GM23338 (cell line): ENCODE data around the gene FBXO17. TPM values are rescaled to one million over a fixed set of nuclear protein-coding genes. Genes with fewer than 3 reads are reported as not detected.

Experiments used
- ATAC-seq: fragments of 200-7000 bp; cut with Tn5 transposase; 3 replicates; pipeline ENCODE4 v1.9.1; 2020
- DNase-seq: peaks from one replicate; pipeline ENCODE4 v3.0.0-alpha.2; 2015; ENCODE audit warnings: low spot score
- H2AFZ ChIP-seq: fragments of 200-600 bp; sonication (generic); 2 replicates; pipeline ENCODE4 v1.8.0; 2016; ENCODE audit warnings: antibody characterized with exemption, mild to moderate bottlenecking, moderate library complexity
- H3F3A ChIP-seq: fragments of 200-600 bp; sonication (generic); replicated peaks from 2 replicates; pipeline ENCODE4 v1.8.0; 2017; ENCODE audit warnings: antibody characterized with exemption, mixed run types, low read depth
- H3K27ac ChIP-seq: fragments of 200-600 bp; sonication (generic); 2 replicates; pipeline ENCODE4 v1.6.1; 2016; ENCODE audit warnings: low read depth
- H3K27me3 ChIP-seq: fragments of 200-600 bp; sonication (generic); 2 replicates; pipeline ENCODE4 v1.8.0; 2016; ENCODE audit warnings: mild to moderate bottlenecking, mixed run types, moderate library complexity; ENCODE audit not compliant: insufficient read depth
- H3K36me3 ChIP-seq: fragments of 200-600 bp; sonication (generic); 2 replicates; pipeline ENCODE4 v1.8.0; 2016; ENCODE audit warnings: mild to moderate bottlenecking; ENCODE audit not compliant: insufficient read depth
- H3K4me1 ChIP-seq: fragments of 200-600 bp; sonication (generic); 2 replicates; pipeline ENCODE4 v1.8.0; 2016; ENCODE audit warnings: mild to moderate bottlenecking, moderate library complexity; ENCODE audit not compliant: insufficient read depth
- H3K4me2 ChIP-seq: fragments of 200-600 bp; sonication (generic); 2 replicates; pipeline ENCODE4 v1.7.1; 2017; ENCODE audit warnings: mixed run types
- H3K4me3 ChIP-seq: fragments of 200-600 bp; sonication (generic); 2 replicates; pipeline ENCODE4 v1.6.1; 2016; ENCODE audit warnings: mixed run types
- H3K79me2 ChIP-seq: fragments of 200-600 bp; sonication (generic); replicated peaks from 2 replicates; pipeline ENCODE4 v1.8.0; 2017; ENCODE audit warnings: mild to moderate bottlenecking; ENCODE audit not compliant: insufficient read depth
- H3K9me2 ChIP-seq: fragments of 200-600 bp; sonication (generic); 2 replicates; pipeline ENCODE4 v1.8.0; 2017; ENCODE audit not compliant: insufficient read depth
- H4K20me1 ChIP-seq: fragments of 200-600 bp; sonication (generic); replicated peaks from 2 replicates; pipeline ENCODE4 v1.8.0; 2017; ENCODE audit warnings: mild to moderate bottlenecking; ENCODE audit not compliant: insufficient read depth
- H3K27ac Mint-ChIP-seq: 2 replicates; pipeline ENCODE4 v1.8.0; 2020; ENCODE audit warnings: inconsistent platforms, mild to moderate bottlenecking, moderate library complexity, mixed read lengths
- H3K27me3 Mint-ChIP-seq: 3 replicates; pipeline ENCODE4 v1.8.0; 2022; ENCODE audit warnings: low read depth, mild to moderate bottlenecking, moderate library complexity, mixed read lengths, inconsistent platforms; ENCODE audit not compliant: insufficient read depth, poor library complexity
- H3K36me3 Mint-ChIP-seq: 3 replicates; pipeline ENCODE4 v1.8.0; 2021; ENCODE audit warnings: low read depth, mild to moderate bottlenecking, inconsistent platforms, moderate library complexity, mixed read lengths
- H3K4me1 Mint-ChIP-seq: 3 replicates; pipeline ENCODE4 v1.8.0; 2020; ENCODE audit warnings: mild to moderate bottlenecking, inconsistent platforms, mixed read lengths
- H3K4me3 Mint-ChIP-seq: 3 replicates; pipeline ENCODE4 v1.8.0; 2021; ENCODE audit warnings: moderate library complexity, mild to moderate bottlenecking, inconsistent platforms, mixed read lengths
- H3K9me3 Mint-ChIP-seq: 3 replicates; pipeline ENCODE4 v1.8.0; 2020; ENCODE audit warnings: moderate library complexity, mild to moderate bottlenecking, inconsistent platforms, mixed read lengths
- EZH2phosphoT487 ChIP-seq: fragments of 200-600 bp; sonication (generic); IDR thresholded peaks from one replicate; pipeline ENCODE4 v1.8.1; 2018; ENCODE audit warnings: antibody characterized with exemption; ENCODE audit not compliant: unreplicated experiment
- JUNB ChIP-seq: IDR thresholded peaks from one replicate; pipeline ENCODE4 v1.6.1; 2016; ENCODE audit warnings: antibody characterized with exemption; ENCODE audit not compliant: unreplicated experiment
- NANOG ChIP-seq: IDR thresholded peaks from 2 replicates; pipeline ENCODE4 v1.6.1; 2016; ENCODE audit warnings: antibody characterized with exemption, borderline replicate concordance
- STAT1 ChIP-seq: IDR thresholded peaks from one replicate; pipeline ENCODE4 v1.6.1; 2016; ENCODE audit warnings: antibody characterized with exemption; ENCODE audit not compliant: unreplicated experiment
- ZNF331 ChIP-seq: fragments of 250-450 bp; sonication (Bioruptor Pico); IDR thresholded peaks from 2 replicates; pipeline ENCODE4 v1.5.0; 2020; ENCODE audit warnings: low read depth, mild to moderate bottlenecking, moderate library complexity
- ZNF462 ChIP-seq: fragments of 250-450 bp; sonication (Bioruptor Pico); IDR thresholded peaks from 2 replicates; pipeline ENCODE4 v1.5.0; 2020; ENCODE audit warnings: mild to moderate bottlenecking, moderate library complexity
- polyA plus RNA-seq: library from polyadenylated mRNA; unstranded; fragments of >200 nt; fragmentation: Nextera tagmentation; extraction: Ambion mirVana; gene quantifications from 2 replicates; pipeline ENCODE4 v1.2.1, GENCODE V29; 2016
- total RNA-seq: library from RNA; depleted of rRNA; stranded (reverse); fragments of >200 nt; shearing (Covaris generic); gene quantifications from 2 replicates; pipeline ENCODE4 v1.2.3, GENCODE V29; 2014
- TF ChIP-seq, protein P1 (sequence below): IDR thresholded peaks from one replicate; pipeline ENCODE4 v1.6.1; 2018; ENCODE audit warnings: antibody characterized with exemption; ENCODE audit not compliant: unreplicated experiment

Gene FBXO17
- total and polyA plus RNA-seq, 2 experiments from 2014 or later, result 17.2 to 29.0 TPM

DNA sequence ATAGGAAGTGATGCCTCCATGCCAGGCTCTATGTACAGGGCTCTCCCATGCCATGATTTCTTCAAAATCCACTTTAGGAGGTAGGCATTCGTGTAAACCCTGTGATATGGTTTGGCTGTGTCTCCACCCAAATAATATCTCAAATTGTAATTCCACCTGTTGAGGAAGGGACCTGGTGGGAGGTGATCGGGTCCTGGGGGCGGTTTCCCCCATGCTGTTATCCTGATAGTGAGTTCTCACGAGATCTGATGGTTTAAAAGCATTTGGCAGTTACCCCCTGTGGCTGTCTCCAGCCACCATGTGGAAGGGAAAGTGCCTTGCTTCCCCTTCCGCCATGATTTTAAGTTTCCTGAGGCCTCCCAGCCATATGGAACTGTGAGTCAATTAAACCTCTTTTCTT lies 53.1 kb downstream of the FBXO17 start (continued):
- TF ChIP-seq, protein P1, sequence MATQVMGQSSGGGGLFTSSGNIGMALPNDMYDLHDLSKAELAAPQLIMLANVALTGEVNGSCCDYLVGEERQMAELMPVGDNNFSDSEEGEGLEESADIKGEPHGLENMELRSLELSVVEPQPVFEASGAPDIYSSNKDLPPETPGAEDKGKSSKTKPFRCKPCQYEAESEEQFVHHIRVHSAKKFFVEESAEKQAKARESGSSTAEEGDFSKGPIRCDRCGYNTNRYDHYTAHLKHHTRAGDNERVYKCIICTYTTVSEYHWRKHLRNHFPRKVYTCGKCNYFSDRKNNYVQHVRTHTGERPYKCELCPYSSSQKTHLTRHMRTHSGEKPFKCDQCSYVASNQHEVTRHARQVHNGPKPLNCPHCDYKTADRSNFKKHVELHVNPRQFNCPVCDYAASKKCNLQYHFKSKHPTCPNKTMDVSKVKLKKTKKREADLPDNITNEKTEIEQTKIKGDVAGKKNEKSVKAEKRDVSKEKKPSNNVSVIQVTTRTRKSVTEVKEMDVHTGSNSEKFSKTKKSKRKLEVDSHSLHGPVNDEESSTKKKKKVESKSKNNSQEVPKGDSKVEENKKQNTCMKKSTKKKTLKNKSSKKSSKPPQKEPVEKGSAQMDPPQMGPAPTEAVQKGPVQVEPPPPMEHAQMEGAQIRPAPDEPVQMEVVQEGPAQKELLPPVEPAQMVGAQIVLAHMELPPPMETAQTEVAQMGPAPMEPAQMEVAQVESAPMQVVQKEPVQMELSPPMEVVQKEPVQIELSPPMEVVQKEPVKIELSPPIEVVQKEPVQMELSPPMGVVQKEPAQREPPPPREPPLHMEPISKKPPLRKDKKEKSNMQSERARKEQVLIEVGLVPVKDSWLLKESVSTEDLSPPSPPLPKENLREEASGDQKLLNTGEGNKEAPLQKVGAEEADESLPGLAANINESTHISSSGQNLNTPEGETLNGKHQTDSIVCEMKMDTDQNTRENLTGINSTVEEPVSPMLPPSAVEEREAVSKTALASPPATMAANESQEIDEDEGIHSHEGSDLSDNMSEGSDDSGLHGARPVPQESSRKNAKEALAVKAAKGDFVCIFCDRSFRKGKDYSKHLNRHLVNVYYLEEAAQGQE, result no peak

- Mint-ChIP-seq H3K4me3 (no peak overlapping the region), H3K27ac (no peak overlapping the region), H3K36me3 (peaks cover 41% of the 10 kb centered on the region), H3K27me3 (no peaks in the 10 kb centered on the region), H3K4me1 (no peaks in the 10 kb centered on the region), H3K9me3 (no peaks in the 10 kb centered on the region)
- H3K9me2 ChIP-seq, result no peaks in the 10 kb centered on the region
- DNase-seq (no peak), ATAC-seq (no peak)
- TF ChIP-seq JUNB, result no peak
- no peak for TF ChIP-seq STAT1
- no peak for TF ChIP-seq ZNF462
- no peak for TF ChIP-seq EZH2phosphoT487
- TF ChIP-seq NANOG, result no peak
- TF ChIP-seq ZNF331 (CRISPR knock-in tag), result no peak
- no peaks in the 10 kb centered on the region for H3K79me2 ChIP-seq
- peaks cover 18% of the 10 kb centered on the region; the same call in 1 of the 2 replicates for H3K36me3 ChIP-seq
- H3K27ac ChIP-seq, result no peak overlapping the region
- no peaks in the 10 kb centered on the region for H3K4me1 ChIP-seq
- no peaks in the 10 kb centered on the region; the same call in 1 of the 2 replicates for H4K20me1 ChIP-seq
- H3K4me3 ChIP-seq, result no peak overlapping the region
- 0 out of 2 replicates have a peak, but pooled peaks cover 9% of the 10 kb centered on the region for H3F3A ChIP-seq
- no peak overlapping the region for H3K4me2 ChIP-seq
- no peaks in the 10 kb centered on the region for H3K27me3 ChIP-seq
- no peak overlapping the region for H2AFZ ChIP-seq
These were observed 53.9 kb downstream of the FBXO17 start for GRCh38 chr19:38921420-38922274.
